IMR-90 (cell line): Measurements from ENCODE around the gene SPEG.

Source experiments
- CEBPB ChIP-seq: IDR thresholded peaks from 2 replicates; pipeline ENCODE4 v1.6.1; 2012; ENCODE audit warnings: low read depth, low read length, improper control_type of control experiment
- MAZ ChIP-seq: IDR thresholded peaks from 2 replicates; pipeline ENCODE4 v1.6.1; 2012; ENCODE audit warnings: low read depth, mild to moderate bottlenecking, low read length, improper control_type of control experiment, moderate library complexity, borderline replicate concordance
- MXI1 ChIP-seq: IDR thresholded peaks from 2 replicates; pipeline ENCODE4 v1.6.1; 2012; ENCODE audit warnings: low read depth, mild to moderate bottlenecking, low read length, moderate library complexity, borderline replicate concordance
- POLR2A ChIP-seq: IDR thresholded peaks from 2 replicates; pipeline ENCODE4 v1.6.1; 2012; ENCODE audit warnings: mild to moderate bottlenecking, low read depth, low read length
- RCOR1 ChIP-seq: IDR thresholded peaks from 2 replicates; pipeline ENCODE4 v1.6.1; 2012; ENCODE audit warnings: mild to moderate bottlenecking, low read length, improper control_type of control experiment; ENCODE audit not compliant: insufficient replicate concordance
- RFX5 ChIP-seq: IDR thresholded peaks from 2 replicates; pipeline ENCODE4 v1.8.0; 2012; ENCODE audit warnings: low read depth, mild to moderate bottlenecking, low read length, moderate library complexity
- SMC3 ChIP-seq: fragments of 150-350 bp; IDR thresholded peaks from 2 replicates; pipeline ENCODE4 v1.6.1; 2016; ENCODE audit warnings: low read depth, mild to moderate bottlenecking, antibody characterized with exemption, low read length, moderate library complexity
- TF ChIP-seq, protein P1 (sequence below): conservative IDR thresholded peaks from 2 replicates; pipeline ENCODE4 v1.5.1; 2012; ENCODE audit warnings: mild to moderate bottlenecking, low read depth, low read length, improper control_type of control experiment
- TF ChIP-seq, protein P2 (sequence below): fragments of 150-350 bp; IDR thresholded peaks from 2 replicates; pipeline ENCODE4 v1.6.1; 2017; ENCODE audit warnings: mild to moderate bottlenecking, antibody characterized with exemption, low read length, low read depth
- TF ChIP-seq, protein P3 (sequence below): fragments of 150-350 bp; IDR thresholded peaks from 2 replicates; pipeline ENCODE4 v1.6.1; 2016; ENCODE audit warnings: low read depth, mild to moderate bottlenecking, low read length, moderate library complexity, borderline replicate concordance

DNA sequence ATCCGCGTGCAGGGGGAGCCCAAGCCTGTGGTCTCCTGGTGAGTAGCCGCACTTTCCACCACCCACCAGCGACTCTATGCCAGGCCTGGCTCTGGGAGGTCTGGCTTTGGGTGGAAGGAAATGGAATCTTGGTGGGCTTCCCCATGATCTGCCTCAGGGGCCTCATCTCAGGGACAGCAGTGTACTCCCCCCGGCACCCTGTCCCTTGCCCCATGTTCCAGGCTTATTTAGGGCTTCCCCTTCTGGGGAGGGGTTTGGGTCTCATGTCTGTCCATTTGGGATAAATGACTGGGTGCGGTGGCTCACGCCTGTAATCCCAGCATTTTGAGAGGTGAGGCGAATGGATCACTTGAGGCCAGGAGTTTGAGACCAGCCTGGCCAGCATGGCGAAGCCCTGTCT, 27.7 kb downstream of the SPEG start:
- TF ChIP-seq, protein P1, sequence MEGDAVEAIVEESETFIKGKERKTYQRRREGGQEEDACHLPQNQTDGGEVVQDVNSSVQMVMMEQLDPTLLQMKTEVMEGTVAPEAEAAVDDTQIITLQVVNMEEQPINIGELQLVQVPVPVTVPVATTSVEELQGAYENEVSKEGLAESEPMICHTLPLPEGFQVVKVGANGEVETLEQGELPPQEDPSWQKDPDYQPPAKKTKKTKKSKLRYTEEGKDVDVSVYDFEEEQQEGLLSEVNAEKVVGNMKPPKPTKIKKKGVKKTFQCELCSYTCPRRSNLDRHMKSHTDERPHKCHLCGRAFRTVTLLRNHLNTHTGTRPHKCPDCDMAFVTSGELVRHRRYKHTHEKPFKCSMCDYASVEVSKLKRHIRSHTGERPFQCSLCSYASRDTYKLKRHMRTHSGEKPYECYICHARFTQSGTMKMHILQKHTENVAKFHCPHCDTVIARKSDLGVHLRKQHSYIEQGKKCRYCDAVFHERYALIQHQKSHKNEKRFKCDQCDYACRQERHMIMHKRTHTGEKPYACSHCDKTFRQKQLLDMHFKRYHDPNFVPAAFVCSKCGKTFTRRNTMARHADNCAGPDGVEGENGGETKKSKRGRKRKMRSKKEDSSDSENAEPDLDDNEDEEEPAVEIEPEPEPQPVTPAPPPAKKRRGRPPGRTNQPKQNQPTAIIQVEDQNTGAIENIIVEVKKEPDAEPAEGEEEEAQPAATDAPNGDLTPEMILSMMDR, result no peak
- TF ChIP-seq CEBPB, result no peak
- no peak for TF ChIP-seq SMC3
- TF ChIP-seq RFX5, result no peak
- no peak for TF ChIP-seq POLR2A
- no peak for TF ChIP-seq MAZ
- TF ChIP-seq MXI1, result no peak
- TF ChIP-seq RCOR1, result no peak
- TF ChIP-seq, protein P2, sequence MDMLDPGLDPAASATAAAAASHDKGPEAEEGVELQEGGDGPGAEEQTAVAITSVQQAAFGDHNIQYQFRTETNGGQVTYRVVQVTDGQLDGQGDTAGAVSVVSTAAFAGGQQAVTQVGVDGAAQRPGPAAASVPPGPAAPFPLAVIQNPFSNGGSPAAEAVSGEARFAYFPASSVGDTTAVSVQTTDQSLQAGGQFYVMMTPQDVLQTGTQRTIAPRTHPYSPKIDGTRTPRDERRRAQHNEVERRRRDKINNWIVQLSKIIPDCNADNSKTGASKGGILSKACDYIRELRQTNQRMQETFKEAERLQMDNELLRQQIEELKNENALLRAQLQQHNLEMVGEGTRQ, result no peak
- TF ChIP-seq, protein P3, sequence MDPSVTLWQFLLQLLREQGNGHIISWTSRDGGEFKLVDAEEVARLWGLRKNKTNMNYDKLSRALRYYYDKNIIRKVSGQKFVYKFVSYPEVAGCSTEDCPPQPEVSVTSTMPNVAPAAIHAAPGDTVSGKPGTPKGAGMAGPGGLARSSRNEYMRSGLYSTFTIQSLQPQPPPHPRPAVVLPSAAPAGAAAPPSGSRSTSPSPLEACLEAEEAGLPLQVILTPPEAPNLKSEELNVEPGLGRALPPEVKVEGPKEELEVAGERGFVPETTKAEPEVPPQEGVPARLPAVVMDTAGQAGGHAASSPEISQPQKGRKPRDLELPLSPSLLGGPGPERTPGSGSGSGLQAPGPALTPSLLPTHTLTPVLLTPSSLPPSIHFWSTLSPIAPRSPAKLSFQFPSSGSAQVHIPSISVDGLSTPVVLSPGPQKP, result no peak
